SK-MEL-5 (cell line): ENCODE results near the gene OLFML2A. TPM values are rescaled to one million over a fixed set of nuclear protein-coding genes. Genes with fewer than 3 reads are reported as not detected.
"Not testable (repeated sequence)": the region's sequence is repeated elsewhere in the genome, so short reads cannot be mapped to it uniquely, and the experiment has no call there.

Source experiments
- DNase-seq: peaks from one replicate; pipeline ENCODE4 v3.0.0-alpha.2; 2016; ENCODE audit warnings: low read depth, low spot score
- in situ Hi-C: cut with HindIII; loops from 2 replicates; pipeline ENCODE4 v1.10.0; 2016; ENCODE audit warnings: low sequenced_read_pairs, high pct_unique_total_duplicates, low pct_unique_long_range_greater_than_20kb
- total RNA-seq: library from RNA; depleted of rRNA; stranded (reverse); fragments of >200 nt; shearing (Covaris generic); gene quantifications from 2 replicates; pipeline ENCODE4 v1.2.3, GENCODE V29; 2014

Gene OLFML2A
- total RNA-seq, 1 experiment from 2014 or later = 0.90 TPM

- in situ Hi-C loops = loop anchor here (25.0 kb wide), 1 partner anchor 117 kb away; no protein-coding TSS in a partner anchor
- DNase-seq = peak; percentile 27
Measured at GRCh38 chr9:124770359-124771020, 6.4 kb upstream of the OLFML2A start.

GRCh38 chr9:124771021-124771866 lies 5.7 kb upstream of the OLFML2A start, which contains the start of gene NR6A1:
TSS of gene NR6A1 (minus strand) at chr9:124771311.
- peak; percentile 96 for DNase-seq
- in situ Hi-C loops = loop anchor here (25.0 kb wide), 1 partner anchor 116 kb away; no protein-coding TSS in a partner anchor

GRCh38 chr9:124771867-124772679 lies 4.9 kb upstream of the OLFML2A start:
- in situ Hi-C loops = loop anchor here (25.0 kb wide), 1 partner anchor 115 kb away; no protein-coding TSS in a partner anchor
- peak; percentile 80 for DNase-seq

- DNase-seq = not testable (repeated sequence)
- in situ Hi-C loops = loop anchor here (25.0 kb wide), 1 partner anchor 114 kb away; no protein-coding TSS in a partner anchor
Measured at GRCh38 chr9:124772877-124773276, 4.1 kb upstream of the OLFML2A start.

GRCh38 chr9:124773473-124774128 lies 3.3 kb upstream of the OLFML2A start:
- DNase-seq = no peak
- in situ Hi-C loops = loop anchor here (25.0 kb wide), 1 partner anchor 114 kb away; no protein-coding TSS in a partner anchor

GRCh38 chr9:124774129-124774978 lies 2.6 kb upstream of the OLFML2A start:
- peak; percentile 87 for DNase-seq
- in situ Hi-C loops = loop anchor here (25.0 kb wide), 1 partner anchor 113 kb away; no protein-coding TSS in a partner anchor

GRCh38 chr9:124776618-124776953 lies 347 bp upstream of the OLFML2A start:
- no peak for DNase-seq
- in situ Hi-C loops = no loop called here

GRCh38 chr9:124778575-124779367 lies 1.8 kb downstream of the OLFML2A start:
- in situ Hi-C loops = no loop called here

GRCh38 chr9:124779368-124780059 lies 2.6 kb downstream of the OLFML2A start:
- in situ Hi-C loops = no loop called here
- DNase-seq = no peak

More at GRCh38 chr9:124778575-124779367, 1.8 kb downstream of the OLFML2A start:
- DNase-seq = no peak

- no peak for DNase-seq
- in situ Hi-C loops = no loop called here
Measured at GRCh38 chr9:124780060-124780756, 3.3 kb downstream of the OLFML2A start.

- in situ Hi-C loops = no loop called here
- no peak for DNase-seq
Measured at GRCh38 chr9:124780757-124781151, 3.8 kb downstream of the OLFML2A start.

- in situ Hi-C loops = no loop called here
Measured at GRCh38 chr9:124781967-124782660, 5.2 kb downstream of the OLFML2A start.

GRCh38 chr9:124782661-124783574 lies 6.0 kb downstream of the OLFML2A start:
- in situ Hi-C loops = no loop called here
- no peak for DNase-seq

More at GRCh38 chr9:124781967-124782660, 5.2 kb downstream of the OLFML2A start:
- no peak for DNase-seq
